ENCODE results near the gene PRDM16.

DNA sequence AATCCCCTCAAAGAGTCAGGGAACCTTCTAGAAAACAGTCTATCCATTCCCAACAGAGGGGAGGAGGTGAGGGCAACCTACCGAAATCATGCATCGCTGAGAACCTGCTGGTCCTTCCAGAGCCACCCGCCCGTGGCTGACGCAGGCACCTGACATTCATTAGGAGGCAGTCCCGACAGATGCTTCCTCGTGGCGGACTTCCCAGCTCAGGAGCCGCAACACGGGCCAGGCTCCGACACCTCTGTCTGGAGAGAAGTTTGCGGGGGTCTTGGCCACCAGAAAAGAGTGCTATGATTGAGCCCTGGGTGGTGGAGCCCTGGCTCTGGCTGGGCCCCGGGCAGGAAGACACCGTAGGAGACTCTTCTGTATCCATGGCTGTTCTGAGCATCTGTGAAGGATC, 299.1 kb downstream of the PRDM16 start:
- TF ChIP-seq, protein P1, sequence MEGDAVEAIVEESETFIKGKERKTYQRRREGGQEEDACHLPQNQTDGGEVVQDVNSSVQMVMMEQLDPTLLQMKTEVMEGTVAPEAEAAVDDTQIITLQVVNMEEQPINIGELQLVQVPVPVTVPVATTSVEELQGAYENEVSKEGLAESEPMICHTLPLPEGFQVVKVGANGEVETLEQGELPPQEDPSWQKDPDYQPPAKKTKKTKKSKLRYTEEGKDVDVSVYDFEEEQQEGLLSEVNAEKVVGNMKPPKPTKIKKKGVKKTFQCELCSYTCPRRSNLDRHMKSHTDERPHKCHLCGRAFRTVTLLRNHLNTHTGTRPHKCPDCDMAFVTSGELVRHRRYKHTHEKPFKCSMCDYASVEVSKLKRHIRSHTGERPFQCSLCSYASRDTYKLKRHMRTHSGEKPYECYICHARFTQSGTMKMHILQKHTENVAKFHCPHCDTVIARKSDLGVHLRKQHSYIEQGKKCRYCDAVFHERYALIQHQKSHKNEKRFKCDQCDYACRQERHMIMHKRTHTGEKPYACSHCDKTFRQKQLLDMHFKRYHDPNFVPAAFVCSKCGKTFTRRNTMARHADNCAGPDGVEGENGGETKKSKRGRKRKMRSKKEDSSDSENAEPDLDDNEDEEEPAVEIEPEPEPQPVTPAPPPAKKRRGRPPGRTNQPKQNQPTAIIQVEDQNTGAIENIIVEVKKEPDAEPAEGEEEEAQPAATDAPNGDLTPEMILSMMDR (IDR thresholded peaks at IDR 0.05; ENCODE audit: poor library complexity, severe bottlenecking) = no peak
- TF ChIP-seq EP300 (conservative IDR thresholded peaks at IDR 0.05; ENCODE audit: poor library complexity, severe bottlenecking) (no peak), EZH2 (IDR thresholded peaks at IDR 0.05; ENCODE audit: borderline replicate concordance, insufficient read depth, low read length, poor library complexity, severe bottlenecking) (no peak), RAD21 (conservative IDR thresholded peaks at IDR 0.05) (no peak), MXI1 (conservative IDR thresholded peaks at IDR 0.05; ENCODE audit: poor library complexity, severe bottlenecking) (no peak), SMC3 (conservative IDR thresholded peaks at IDR 0.05; ENCODE audit: poor library complexity) (no peak), TAF1 (IDR thresholded peaks at IDR 0.05; ENCODE audit: low read depth) (no peak)

Data from neural cell (in vitro differentiated cells).